Stimulated activated naive CD8-positive, alpha-beta T cell treated with anti-CD3 and anti-CD28 coated beads, Interleukin-15, Interleukin-2, amounts not matched to agents 100 U/mL and 50 U/mL, for 24 hours (primary cell): Measurements from ENCODE around the gene CD300LD.
"Not testable (repeated sequence)": the region's sequence is repeated elsewhere in the genome, so short reads cannot be mapped to it uniquely, and the experiment has no call there.

Source experiments
- ATAC-seq: fragments of 150-1000 bp; cut with Tn5 transposase; one replicate; pipeline ENCODE4 v1.10.0; 2021
- DNase-seq: peaks from one replicate; pipeline ENCODE4 v3.0.0; 2021

CD300LD gene

GRCh38 chr17:74606050-74606449 lies 14.0 kb upstream of the CD300LD start:
- ATAC-seq: no peak
- no peak for DNase-seq

DNA sequence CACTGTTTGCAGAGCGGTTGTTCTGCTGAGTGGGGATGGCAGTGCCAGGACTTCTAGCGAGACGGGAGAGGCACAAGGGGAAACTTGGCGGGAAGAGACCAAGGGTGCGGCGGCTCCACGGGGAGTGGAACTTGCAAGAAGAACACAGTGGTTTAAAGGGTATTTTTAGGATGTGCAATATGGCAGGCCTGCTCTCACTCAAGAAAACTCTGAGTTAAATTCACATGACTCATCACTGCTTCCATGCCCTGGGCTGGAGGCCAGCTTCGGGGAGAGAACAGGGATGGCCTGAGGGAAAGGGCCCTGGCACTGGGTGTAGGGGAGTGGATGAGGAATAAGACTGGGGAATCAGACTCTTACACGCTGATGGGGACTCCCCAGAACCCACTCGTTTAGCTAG lies 13.3 kb upstream of the CD300LD start:
- DNase-seq: no peak

DNA sequence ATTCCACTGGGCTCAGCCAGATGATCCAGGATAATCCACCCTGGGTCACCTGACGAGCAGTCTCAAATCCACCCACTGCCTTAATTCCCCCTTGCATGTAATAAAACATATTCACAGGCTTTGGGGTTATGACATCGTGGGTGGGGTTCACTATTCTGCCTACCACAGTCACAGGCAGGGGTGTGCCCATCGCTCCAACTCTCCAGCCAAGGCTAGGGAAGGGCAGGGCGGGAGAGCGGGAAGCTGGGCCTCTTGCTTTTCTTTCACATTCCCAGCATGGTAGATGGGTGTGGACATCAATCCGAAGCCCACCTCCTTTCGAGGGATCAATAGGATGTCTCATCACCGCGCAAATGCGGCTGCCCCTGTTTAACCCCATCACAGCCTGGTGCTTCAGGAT lies 12.7 kb upstream of the CD300LD start:
- ATAC-seq (no peak), DNase-seq (no peak)

More for the DNA sequence above, 13.3 kb upstream of the CD300LD start:
- no peak for ATAC-seq

GRCh38 chr17:74604200-74604599 lies 12.1 kb upstream of the CD300LD start:
- no peak for ATAC-seq

GRCh38 chr17:74603746-74604145 lies 11.7 kb upstream of the CD300LD start:
- DNase-seq: no peak
- ATAC-seq: no peak

More at GRCh38 chr17:74604200-74604599, 12.1 kb upstream of the CD300LD start:
- no peak for DNase-seq

- ATAC-seq: no peak
These were observed 11.1 kb upstream of the CD300LD start for GRCh38 chr17:74603037-74603635.

DNA sequence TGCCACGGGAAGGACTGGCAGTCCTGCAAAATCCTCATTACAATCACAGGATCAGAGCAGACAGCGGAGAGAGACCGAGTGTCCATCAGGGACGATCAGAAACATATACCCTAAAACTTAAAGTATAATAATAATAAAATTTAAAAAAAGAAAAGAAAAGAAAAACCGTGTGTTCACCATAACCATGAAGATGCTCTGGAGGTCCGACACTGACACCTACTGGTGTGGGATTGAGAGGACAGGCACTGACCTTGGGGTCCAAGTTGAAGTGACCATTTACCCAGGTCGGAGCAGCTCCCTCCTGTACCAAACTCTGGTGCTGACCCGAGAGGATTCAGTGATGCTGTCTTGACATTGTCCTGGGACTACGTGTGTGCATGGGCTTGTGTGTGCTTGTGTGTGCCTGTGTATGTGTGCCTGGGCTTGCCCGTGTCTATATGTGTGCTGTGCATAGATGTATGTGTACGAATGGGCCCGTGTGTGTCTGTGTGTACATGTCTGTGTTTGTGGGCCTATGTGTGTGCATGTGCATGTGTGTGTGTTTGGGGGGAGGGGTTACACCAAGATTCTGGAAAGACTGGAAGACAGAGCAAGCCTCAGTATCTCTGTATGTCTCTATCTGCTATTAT lies 10.0 kb upstream of the CD300LD start:
- ATAC-seq (peak; percentile 28), DNase-seq (peak; percentile 52)

More at GRCh38 chr17:74603037-74603635, 11.1 kb upstream of the CD300LD start:
- DNase-seq: no peak

DNA sequence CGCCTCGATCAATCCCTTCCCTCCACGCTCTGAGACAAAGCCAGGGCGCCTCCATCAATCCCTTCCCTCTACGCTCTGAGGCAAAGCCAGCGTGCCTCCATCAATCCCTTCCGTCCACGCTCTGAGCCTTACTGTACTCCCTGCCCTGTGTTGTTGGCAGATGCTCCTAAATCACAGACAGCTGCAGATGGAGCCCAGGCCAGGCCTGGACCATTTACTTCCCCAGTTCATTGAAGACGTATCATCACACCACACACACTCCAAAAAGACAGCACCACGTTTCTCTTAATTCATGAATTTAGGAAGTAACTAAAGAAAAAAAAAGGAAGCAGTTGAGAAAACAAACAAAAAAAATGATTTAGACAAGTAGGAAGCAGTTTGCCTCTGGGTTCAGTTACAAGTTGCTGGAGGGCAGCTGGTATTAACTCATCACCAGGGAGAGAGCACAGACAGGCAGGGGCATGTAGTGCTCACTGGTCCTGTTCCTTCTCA lies 7.4 kb upstream of the CD300LD start:
- DNase-seq: no peak
- ATAC-seq: no peak

GRCh38 chr17:74599023-74599399 lies 6.9 kb upstream of the CD300LD start:
- DNase-seq: no peak
- no peak for ATAC-seq

- no peak for ATAC-seq
- DNase-seq: no peak
These were observed 6.4 kb upstream of the CD300LD start for GRCh38 chr17:74598346-74599022.

DNA sequence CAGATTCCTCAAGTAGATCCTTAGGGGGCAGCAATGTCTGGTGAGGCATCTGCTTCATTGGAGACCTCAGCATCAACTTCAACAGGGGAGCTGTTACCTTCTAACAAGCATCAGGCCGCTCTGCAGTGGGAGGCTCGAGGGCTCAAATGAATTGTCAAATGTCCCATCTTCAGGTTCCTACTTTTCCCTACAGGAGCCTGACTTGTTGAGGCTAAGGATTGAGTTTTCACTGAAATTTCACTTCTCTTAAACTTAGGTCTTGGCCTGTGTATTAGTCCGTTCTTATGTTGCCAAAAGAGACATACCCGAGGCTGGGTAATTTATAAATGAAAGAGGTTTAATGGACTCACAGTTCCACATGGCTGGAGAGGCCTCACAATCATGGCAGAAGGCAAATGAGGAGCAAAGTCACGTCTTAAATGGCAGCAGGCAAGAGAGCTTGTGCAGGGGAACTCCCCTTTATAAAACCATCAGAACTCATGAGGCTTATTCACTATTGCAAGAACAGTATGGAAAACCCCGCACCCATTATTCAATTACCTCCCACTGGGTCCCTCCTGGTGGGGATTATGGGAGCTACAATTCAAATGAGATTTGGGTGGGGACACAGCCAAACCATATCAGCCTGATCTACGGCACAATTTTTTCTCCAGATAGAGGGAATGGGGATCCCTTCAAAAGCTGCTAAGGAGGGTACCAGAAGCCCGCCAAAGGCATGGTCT lies 5.1 kb upstream of the CD300LD start:
- no peak for ATAC-seq
- no peak for DNase-seq

DNA sequence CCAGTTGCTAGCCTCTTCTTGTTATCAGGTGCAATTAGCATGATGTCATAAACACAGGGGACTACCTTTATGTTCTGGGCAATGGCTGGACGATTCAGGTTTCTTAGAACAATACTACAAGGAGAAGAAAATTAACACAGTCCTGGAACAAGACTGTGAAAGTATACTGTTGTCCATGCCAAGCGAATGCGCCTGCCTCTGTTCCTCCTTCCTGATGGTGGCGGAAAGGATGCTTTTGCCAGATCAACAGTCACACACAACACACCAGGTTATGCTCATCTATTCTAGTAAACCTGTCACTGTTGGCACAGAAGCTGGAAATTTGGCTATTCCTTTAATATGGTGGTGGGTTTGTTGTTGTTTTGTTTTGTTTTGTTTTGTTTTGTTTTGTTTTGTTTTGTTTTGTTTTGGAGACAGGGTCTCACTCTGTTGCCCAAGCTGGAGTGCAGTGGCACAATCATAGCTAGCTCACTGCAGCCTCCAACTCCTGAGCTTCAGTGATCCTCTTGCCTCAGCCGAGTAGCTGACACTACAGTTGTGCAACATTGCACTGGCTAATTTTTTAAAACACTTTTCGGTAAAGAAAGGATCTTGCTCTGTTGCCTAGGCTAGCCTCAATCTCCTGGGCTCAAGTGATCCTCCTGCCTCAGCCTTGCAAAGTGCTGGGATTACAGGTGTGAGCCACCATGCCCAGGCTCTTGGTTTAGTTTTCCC lies 3.1 kb upstream of the CD300LD start:
- ATAC-seq: no peak
- DNase-seq: no peak

DNA sequence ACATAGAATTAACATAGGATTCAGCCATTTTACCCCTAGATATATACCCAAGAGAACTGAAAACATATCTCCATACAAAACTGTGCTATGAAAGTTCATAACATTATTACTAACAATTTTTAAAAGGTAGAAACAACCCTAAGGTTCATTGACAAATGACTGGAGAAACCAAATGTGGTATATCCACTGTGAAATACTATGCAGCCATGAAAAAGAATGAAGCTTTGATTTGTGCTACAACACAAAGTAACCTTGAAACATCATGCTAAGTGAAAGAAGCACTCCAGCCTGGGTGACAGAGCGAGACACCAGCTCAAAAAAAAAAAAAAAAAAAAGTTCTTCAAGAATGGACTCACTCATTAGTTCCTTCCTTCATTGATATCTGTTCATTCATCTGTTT lies 580 bp downstream of the CD300LD start:
- DNase-seq (no peak), ATAC-seq (no peak)

DNA sequence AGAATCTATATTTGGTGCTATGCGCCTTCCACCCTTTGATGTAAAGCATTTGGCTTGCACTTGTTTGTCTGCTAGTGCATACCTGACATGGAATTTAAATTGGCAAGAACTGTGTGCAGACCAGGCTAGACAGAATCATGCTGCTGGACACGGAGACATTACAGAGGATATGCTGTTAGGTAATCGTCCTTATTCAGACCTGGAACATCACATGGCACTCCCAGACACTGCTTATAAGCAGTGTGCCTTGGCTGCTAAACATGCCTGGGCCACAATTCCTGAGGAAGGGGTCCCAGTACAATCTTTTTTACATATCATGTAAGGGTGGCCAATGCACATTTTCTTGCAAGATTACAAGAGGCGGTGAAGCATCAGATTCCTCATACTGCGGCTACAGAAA lies 6.4 kb downstream of the CD300LD start:
- DNase-seq: no peak
- ATAC-seq: no peak

DNA sequence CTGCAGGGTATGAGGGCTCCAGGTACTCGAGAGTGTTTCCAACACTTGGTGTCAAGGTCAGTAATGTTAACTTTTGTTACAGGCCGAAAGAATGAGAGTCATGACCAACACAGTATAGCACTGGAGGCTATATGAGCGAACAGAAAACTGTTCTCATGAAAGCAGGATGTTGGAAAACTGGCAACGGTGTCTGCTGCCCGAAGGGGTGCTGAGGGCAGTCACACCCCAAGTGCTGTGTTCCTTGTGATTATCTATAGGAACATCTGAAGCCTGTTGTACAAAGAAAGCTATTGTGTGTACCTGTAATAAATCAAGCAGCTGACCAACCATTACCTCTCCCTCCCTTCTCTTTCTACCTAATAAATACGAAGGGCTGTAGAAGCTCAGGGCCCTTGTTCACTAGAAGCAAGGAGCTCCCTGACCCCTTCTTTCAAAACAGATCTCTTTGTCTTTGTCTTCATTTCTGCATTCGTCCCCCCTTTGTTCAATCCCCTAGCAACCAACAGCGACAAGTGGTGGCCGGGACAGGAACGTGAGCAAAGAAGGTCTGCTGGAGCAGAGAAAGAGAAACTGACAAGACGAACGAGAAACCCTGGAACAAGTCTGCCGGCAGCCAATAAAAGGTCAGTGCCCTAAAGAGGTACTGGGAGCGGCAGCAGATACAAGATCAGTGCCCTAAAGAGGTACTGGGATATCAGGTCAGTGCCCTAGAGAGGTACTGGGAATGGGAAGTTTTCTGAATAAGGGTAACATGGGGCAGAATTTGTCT lies 7.6 kb downstream of the CD300LD start:
- no peak for ATAC-seq
- DNase-seq: no peak

- no peak for DNase-seq
- ATAC-seq: no peak
These were observed 9.4 kb downstream of the CD300LD start for GRCh38 chr17:74582633-74583032.

- ATAC-seq (no peak), DNase-seq (no peak)
These were observed 12.2 kb downstream of the CD300LD start for GRCh38 chr17:74579900-74580299.

DNA sequence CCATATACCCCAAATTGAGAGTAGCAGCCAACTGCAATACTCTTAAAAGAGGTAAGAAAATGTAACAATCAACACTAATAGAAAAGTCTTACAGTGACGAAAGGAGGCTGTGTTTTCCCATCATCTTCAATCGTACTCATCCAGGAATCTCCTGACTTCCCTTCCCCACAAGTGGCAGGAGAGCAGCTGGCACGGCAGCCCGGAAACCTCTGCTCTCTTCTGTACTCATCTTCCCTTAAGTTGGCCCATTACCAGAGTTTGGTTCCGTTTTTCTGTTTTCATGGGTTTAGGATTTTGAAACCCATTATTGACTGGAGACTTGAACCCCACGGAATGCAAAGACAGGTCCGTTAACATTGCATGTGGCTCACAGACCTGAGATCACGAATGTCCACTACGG lies 13.1 kb downstream of the CD300LD start:
- DNase-seq (no peak), ATAC-seq (no peak)

DNA sequence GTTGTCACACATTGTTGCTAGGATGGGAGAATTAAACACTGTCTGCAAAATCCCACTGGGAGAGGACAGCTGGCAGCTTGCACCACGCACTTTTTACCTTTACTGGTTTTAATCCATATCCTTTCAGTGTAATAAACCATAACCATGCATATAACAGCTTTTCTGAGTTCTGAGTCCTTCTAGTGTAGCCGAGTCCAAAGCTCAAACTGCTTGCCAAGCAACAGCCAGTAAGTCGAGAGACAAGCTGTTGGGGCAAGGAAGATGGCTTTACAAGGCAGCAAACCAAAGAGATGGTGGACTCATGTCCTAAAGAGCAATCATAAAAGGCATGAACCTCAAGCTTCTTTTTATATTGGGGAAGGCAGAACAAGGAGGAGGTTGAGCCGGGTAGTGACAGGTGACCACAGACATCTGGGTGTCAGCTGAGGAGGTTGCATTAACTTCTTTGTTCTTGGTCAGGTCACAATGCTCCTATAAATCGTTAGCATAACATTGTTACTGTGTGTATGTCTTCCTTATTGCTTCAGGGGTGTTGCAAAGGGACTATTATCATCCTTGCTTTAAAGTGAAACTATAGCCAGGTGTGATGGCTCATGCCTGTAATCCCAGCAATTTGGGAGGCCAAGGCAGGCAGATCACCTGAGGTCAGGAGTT lies 17.5 kb downstream of the CD300LD start:
- no peak for ATAC-seq
- DNase-seq: no peak

- not testable (repeated sequence) for DNase-seq, ATAC-seq
These were observed 18.4 kb downstream of the CD300LD start for GRCh38 chr17:74573635-74574034.

DNA sequence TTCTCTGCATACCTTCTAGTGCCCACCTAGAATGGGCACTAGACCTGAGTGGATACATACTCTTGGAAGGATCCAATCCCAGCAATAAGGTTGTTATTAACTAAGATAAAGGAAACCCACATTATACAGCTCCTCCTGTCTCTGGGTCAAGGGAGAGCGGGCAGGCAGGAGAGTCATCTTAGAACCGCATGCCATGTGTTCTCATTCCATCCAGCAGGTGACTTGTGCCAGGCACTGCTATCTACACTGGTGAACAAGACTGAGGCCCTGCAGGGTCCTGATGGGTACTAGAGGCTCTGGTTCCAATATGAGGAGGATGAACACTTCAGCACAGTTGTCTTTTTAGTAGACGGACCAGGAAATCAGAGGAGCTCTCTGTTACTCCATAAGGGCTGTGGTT lies 18.9 kb downstream of the CD300LD start:
- no peak for ATAC-seq

More for the DNA sequence above, 18.9 kb downstream of the CD300LD start:
- no peak for DNase-seq
